CD14-positive monocyte (primary cell): Measurements from ENCODE around the gene MLF2. TPM values are rescaled to one million over a fixed set of nuclear protein-coding genes. Genes with fewer than 3 reads are reported as not detected.

Experiments
- DNase-seq, 3 donors: peaks; one replicate each; pipeline ENCODE4 v3.0.0-alpha.2; 2011 to 2022
- H2AFZ ChIP-seq: 2 replicates; pipeline ENCODE4 v1.6.0; 2012; ENCODE audit warnings: mild to moderate bottlenecking, low read depth, low read length, inconsistent platforms; ENCODE audit not compliant: insufficient read depth, poor library complexity, severe bottlenecking
- H3K27ac ChIP-seq, 2 donors: 1 replicate in 1 of 2; 2 replicates in 1 of 2; pipeline ENCODE4 v1.5.1; 2012 to 2013; ENCODE audit warnings: low read length in 2 of 2, control low read depth in 1 of 2, inconsistent platforms in 1 of 2, low read depth in 1 of 2, mild to moderate bottlenecking in 1 of 2
- H3K27me3 ChIP-seq, 2 donors: one replicate each; pipeline versions ENCODE4 v1.6.0 to v1.6.1; 2011 to 2013; ENCODE audit warnings: low read length in 2 of 2; ENCODE audit not compliant: control insufficient read depth in 2 of 2, insufficient read depth in 2 of 2
- H3K36me3 ChIP-seq, 2 donors: replicated peaks in 1 of 2; 1 replicate in 1 of 2; 2 replicates in 1 of 2; pipeline versions ENCODE4 v1.5.1 to v1.6.1; 2012 to 2013; ENCODE audit warnings: low read length in 2 of 2, control low read depth in 1 of 2, inconsistent platforms in 1 of 2, mild to moderate bottlenecking in 1 of 2; ENCODE audit not compliant: insufficient read depth in 2 of 2, control insufficient read depth in 1 of 2
- H3K4me1 ChIP-seq, 2 donors: 1 replicate in 1 of 2; 2 replicates in 1 of 2; pipeline versions ENCODE4 v1.5.1 to v1.6.1; 2012 to 2013; ENCODE audit warnings: low read length in 2 of 2, control low read depth in 1 of 2, inconsistent platforms in 1 of 2, mild to moderate bottlenecking in 1 of 2, moderate library complexity in 1 of 2; ENCODE audit not compliant: insufficient read depth in 2 of 2, control insufficient read depth in 1 of 2
- H3K4me2 ChIP-seq: replicated peaks from 2 replicates; pipeline ENCODE3; 2012; ENCODE audit warnings: low read length, moderate library complexity, mild to moderate bottlenecking; ENCODE audit not compliant: poor library complexity, severe bottlenecking; ENCODE audit errors: extremely low read depth
- H3K4me3 ChIP-seq, 3 experiments: fragments of 200-600 bp in 1 of 3; sonication (generic) in 1 of 3; replicated peaks in 1 of 3; 1 replicate in 2 of 3; 2 replicates in 1 of 3; pipeline ENCODE4 v1.5.1; 2011 to 2013; ENCODE audit warnings: low read length in 3 of 3, mild to moderate bottlenecking in 3 of 3, control low read depth in 2 of 3, low read depth in 2 of 3, inconsistent platforms in 1 of 3, moderate library complexity in 1 of 3
- H3K79me2 ChIP-seq: 2 replicates; pipeline ENCODE4 v1.6.0; 2012; ENCODE audit warnings: mild to moderate bottlenecking, control low read depth, inconsistent platforms, low read length, moderate library complexity; ENCODE audit not compliant: insufficient read depth
- H3K9ac ChIP-seq: 2 replicates; pipeline ENCODE4 v1.6.0; 2017; ENCODE audit warnings: low read length, mild to moderate bottlenecking; ENCODE audit not compliant: insufficient read depth, poor library complexity, severe bottlenecking
- H3K9me3 ChIP-seq, 2 donors: replicated peaks in 1 of 2; 1 replicate in 1 of 2; 2 replicates in 1 of 2; pipeline versions ENCODE4 v1.5.1 to v1.6.1; 2012 to 2013; ENCODE audit warnings: low read length in 2 of 2, control low read depth in 1 of 2; ENCODE audit not compliant: control insufficient read depth in 1 of 2, insufficient read depth in 1 of 2
- H4K20me1 ChIP-seq: 2 replicates; pipeline ENCODE4 v1.6.0; 2012; ENCODE audit warnings: mild to moderate bottlenecking, low read length, control low read depth, moderate library complexity; ENCODE audit not compliant: insufficient read depth
- H3K27ac Mint-ChIP-seq, 7 donors: one replicate each; pipeline ENCODE4 v1.8.0; 2020; ENCODE audit warnings: mild to moderate bottlenecking in 7 of 7, mixed read lengths in 7 of 7, moderate library complexity in 6 of 7, inconsistent platforms in 2 of 7
- H3K27me3 Mint-ChIP-seq, 3 donors: one replicate each; pipeline ENCODE4 v1.8.0; 2021 to 2022; ENCODE audit warnings: low read depth in 3 of 3, mild to moderate bottlenecking in 3 of 3, mixed read lengths in 3 of 3, moderate library complexity in 3 of 3, inconsistent platforms in 1 of 3
- H3K36me3 Mint-ChIP-seq, 2 donors: one replicate each; pipeline ENCODE4 v1.8.0; 2020; ENCODE audit warnings: mixed read lengths in 2 of 2, inconsistent platforms in 1 of 2, mild to moderate bottlenecking in 1 of 2
- H3K4me1 Mint-ChIP-seq: one replicate; pipeline ENCODE4 v1.8.0; 2020; ENCODE audit warnings: mild to moderate bottlenecking, mixed read lengths
- H3K4me3 Mint-ChIP-seq, 2 donors: one replicate each; pipeline ENCODE4 v1.8.0; 2020; ENCODE audit warnings: mild to moderate bottlenecking in 2 of 2, mixed read lengths in 2 of 2, moderate library complexity in 1 of 2
- H3K9me3 Mint-ChIP-seq, 7 donors: one replicate each; pipeline ENCODE4 v1.8.0; 2020 to 2022; ENCODE audit warnings: mixed read lengths in 7 of 7, mild to moderate bottlenecking in 6 of 7, moderate library complexity in 6 of 7, inconsistent platforms in 2 of 7
- CTCF ChIP-seq: fragments of 200-600 bp; IDR thresholded peaks from one replicate; pipeline ENCODE4 v1.8.0; 2022; ENCODE audit warnings: antibody characterized with exemption, mild to moderate bottlenecking
- WGBS: methylation state at CpG from one replicate; pipeline ENCODE4 v1.1.5; 2013; ENCODE audit warnings: missing lambda C conversion rate; ENCODE audit not compliant: insufficient coverage; 5-methylcytosine and 5-hydroxymethylcytosine counted together
- intact Hi-C, 2 donors: fragments of 100-400 bp; cut with micrococcal nuclease; formaldehyde crosslinking; loops; one replicate each; pipeline versions ENCODE4 v1.15.0 to v1.15.1; 2023
- polyA plus RNA-seq, 3 donors: library from polyadenylated mRNA; depleted of rRNA in 1 of 3; unstranded in 2 of 3; stranded (reverse) in 1 of 3; fragments of 300-500 nt in 2 of 3; fragments of >200 nt in 1 of 3; fragmentation: Illumina TruSeq in 2 of 3; gene quantifications; 1 replicate in 2 of 3; 2 replicates in 1 of 3; pipeline ENCODE4 v1.2.3, GENCODE V29; 2012 to 2021

Gene MLF2
- polyA plus RNA-seq, 3 donors = 113 to 211 (median 140) TPM

- Histone ChIP-seq H3K36me3 (no peaks in the 10 kb centered on the region), H3K27me3 (peaks cover 46 to 73% of the 10 kb centered on the region in 2 donors), H3K4me2 (peak within 1 kb of the TSS; percentile 37), H3K4me3 (peak within 1 kb of the TSS in 1 of 3 experiments; percentile 38), H3K79me2 (no peaks in the 10 kb centered on the region), H3K9ac (no peak within 1 kb of the TSS), H3K4me1 (peaks cover 7 to 12% of the 10 kb centered on the region in 2 donors), H3K9me3 (peaks cover 8 to 26% of the 10 kb centered on the region in 2 donors), H2AFZ (no peak within 1 kb of the TSS), H3K27ac (no peak within 1 kb of the TSS), H4K20me1 (no peaks in the 10 kb centered on the region)
- peak within 1 kb of the TSS; percentile 65 to 84 for H3K4me3 Mint-ChIP-seq
- H3K36me3 Mint-ChIP-seq = peaks cover 3 to 11% of the 10 kb centered on the region in 2 donors
- peak within 1 kb of the TSS in 2 of 7 donors; percentile 37 to 43 for H3K27ac Mint-ChIP-seq
- 0% methylated on average over 28 of the region's 43 CpGs for WGBS
- no peak for TF ChIP-seq CTCF
- peaks cover 80 to 93% (median 84%) of the 10 kb centered on the region in 3 donors for H3K27me3 Mint-ChIP-seq
- peaks cover 28% of the 10 kb centered on the region for H3K4me1 Mint-ChIP-seq
- intact Hi-C loops = no loop called here
- DNase-seq = no peak
- peaks cover 4 to 23% (median 14%) of the 10 kb centered on the region in 7 donors for H3K9me3 Mint-ChIP-seq
These were observed 52.3 kb downstream of the MLF2 start, which contains the start of gene PIANP for GRCh38 chr12:6700646-6701051. Gene PIANP (minus strand): TSS chr12:6700815. CDS start chr12:6698061, 2,754 bp downstream.

- Histone ChIP-seq H3K79me2 (no peaks in the 10 kb centered on the region), H3K4me1 (peaks cover 7 to 12% of the 10 kb centered on the region in 2 donors), H3K9ac (no peak overlapping the region), H4K20me1 (no peaks in the 10 kb centered on the region), H3K9me3 (peaks cover 8 to 26% of the 10 kb centered on the region in 2 donors), H3K27me3 (peaks cover 46 to 73% of the 10 kb centered on the region in 2 donors), H3K36me3 (no peaks in the 10 kb centered on the region), H3K4me3 (peak overlapping the region in 1 of 3 experiments; percentile 38), H3K4me2 (peak overlapping the region; percentile 37), H2AFZ (no peak overlapping the region), H3K27ac (no peak overlapping the region)
- H3K4me1 Mint-ChIP-seq = peaks cover 30% of the 10 kb centered on the region
- H3K9me3 Mint-ChIP-seq = peaks cover 4 to 20% (median 14%) of the 10 kb centered on the region in 7 donors
- no peak for DNase-seq
- peaks cover 77 to 89% (median 79%) of the 10 kb centered on the region in 3 donors for H3K27me3 Mint-ChIP-seq
- peaks cover 3 to 11% of the 10 kb centered on the region in 2 donors for H3K36me3 Mint-ChIP-seq
- peak overlapping the region in 1 of 2 donors; percentile 74 for H3K4me3 Mint-ChIP-seq
- under 1% methylated on average over 45 of the region's 65 CpGs for WGBS
- no peak overlapping the region for H3K27ac Mint-ChIP-seq
- no peak for TF ChIP-seq CTCF
- intact Hi-C loops = loop anchor here (5.0 to 10.0 kb wide), 2 partner anchors 55 to 83 kb away; partner anchors contain the start of gene ACRBP (in 1 of the 2)
These were observed 52.8 kb downstream of the MLF2 start for GRCh38 chr12:6699989-6700645.
